GM19463 (cell line): Measurements from ENCODE around the gene AP1B1.
"Not testable (repeated sequence)": the region's sequence is repeated elsewhere in the genome, so short reads cannot be mapped to it uniquely, and the experiment has no call there.

Source experiments
- ATAC-seq: cut with Tn5 transposase; IDR thresholded peaks from one replicate; pipeline ENCODE4 v1.9.1; 2021; ENCODE audit warnings: mild to moderate bottlenecking, moderate library complexity; ENCODE audit not compliant: unreplicated experiment

The AP1B1 gene

GRCh38 chr22:29351891-29352290 lies 36.5 kb downstream of the AP1B1 start:
- no peak for ATAC-seq

GRCh38 chr22:29351042-29351441 lies 37.3 kb downstream of the AP1B1 start:
- ATAC-seq, result no peak

GRCh38 chr22:29348956-29349355 lies 39.4 kb downstream of the AP1B1 start:
- no peak for ATAC-seq

- ATAC-seq, result no peak
Observed at GRCh38 chr22:29348041-29348440, 40.3 kb downstream of the AP1B1 start.

GRCh38 chr22:29346659-29347058 lies 41.7 kb downstream of the AP1B1 start:
- no peak for ATAC-seq

GRCh38 chr22:29345932-29346331 lies 42.4 kb downstream of the AP1B1 start:
- ATAC-seq, result no peak

GRCh38 chr22:29344889-29345288 lies 43.5 kb downstream of the AP1B1 start:
- not testable (repeated sequence) for ATAC-seq

- ATAC-seq, result no peak
Observed at GRCh38 chr22:29344137-29344536, 44.2 kb downstream of the AP1B1 start.

- ATAC-seq, result no peak
Observed at GRCh38 chr22:29343313-29343805, 45.0 kb downstream of the AP1B1 start.

- no peak for ATAC-seq
Observed at GRCh38 chr22:29342577-29343312, 45.6 kb downstream of the AP1B1 start.

GRCh38 chr22:29342177-29342576 lies 46.2 kb downstream of the AP1B1 start:
- no peak for ATAC-seq

GRCh38 chr22:29341849-29342127 lies 46.6 kb downstream of the AP1B1 start:
- no peak for ATAC-seq

- no peak for ATAC-seq
Observed at GRCh38 chr22:29341056-29341848, 47.1 kb downstream of the AP1B1 start.

- ATAC-seq, result no peak
Observed at GRCh38 chr22:29340566-29340965, 47.8 kb downstream of the AP1B1 start.

- ATAC-seq, result no peak
Observed at GRCh38 chr22:29339381-29340235, 48.8 kb downstream of the AP1B1 start.

- no peak for ATAC-seq
Observed at GRCh38 chr22:29338398-29338797, 50.0 kb downstream of the AP1B1 start.

GRCh38 chr22:29337631-29338284 lies 50.6 kb downstream of the AP1B1 start:
- ATAC-seq, result no peak

- ATAC-seq, result no peak
Observed at GRCh38 chr22:29336751-29337490, 51.4 kb downstream of the AP1B1 start.

- no peak for ATAC-seq
Observed at GRCh38 chr22:29335656-29336055, 52.7 kb downstream of the AP1B1 start.

- ATAC-seq, result no peak
Observed at GRCh38 chr22:29334696-29335344, 53.5 kb downstream of the AP1B1 start.
